HG03521 (cell line): ENCODE measurements around the gene ATXN7L3.

Source experiments
- ATAC-seq: cut with Tn5 transposase; IDR thresholded peaks from one replicate; pipeline ENCODE4 v1.9.1; 2021; ENCODE audit warnings: mild to moderate bottlenecking, moderate library complexity; ENCODE audit not compliant: unreplicated experiment

The ATXN7L3 gene

GRCh38 chr17:44202756-44203155 lies 3.1 kb upstream of the ATXN7L3 start:
- no peak for ATAC-seq

DNA sequence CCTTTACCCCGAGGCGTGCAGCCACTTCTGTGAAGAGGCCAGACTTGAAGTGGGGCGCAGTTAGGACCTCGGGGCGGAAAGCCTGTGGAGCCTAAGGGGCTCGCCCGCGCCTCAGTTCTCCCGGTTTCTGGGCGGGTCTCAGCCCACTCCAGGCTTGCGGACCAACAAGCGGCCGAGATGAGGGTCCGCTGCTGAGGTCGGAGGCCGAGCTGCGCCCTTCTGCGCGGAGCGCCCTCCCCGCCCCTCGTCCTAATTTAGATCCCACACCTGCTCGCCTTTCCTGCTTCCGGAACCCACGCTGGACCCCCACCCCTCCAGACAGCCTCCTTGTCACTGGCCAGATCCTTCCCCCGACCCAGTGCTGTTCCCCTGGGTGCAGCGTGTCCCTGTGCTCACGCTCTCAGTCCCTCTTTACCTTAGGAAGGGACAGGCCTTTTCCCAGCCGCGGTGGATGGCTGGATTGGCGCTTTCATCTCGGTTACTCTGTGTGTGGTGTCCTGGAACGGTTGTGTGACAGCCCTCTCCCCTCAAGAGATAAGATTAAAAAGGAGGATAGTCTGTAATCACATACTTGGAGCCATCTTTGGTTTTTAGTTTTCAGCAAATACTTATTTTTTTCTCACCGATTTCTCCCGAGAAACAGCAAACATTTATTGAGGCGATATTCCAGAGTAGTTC lies 933 bp upstream of the ATXN7L3 start:
- ATAC-seq, result peak; percentile 4

- ATAC-seq, result peak; percentile 10
These were observed 747 bp downstream of the ATXN7L3 start for GRCh38 chr17:44198721-44199552.

DNA sequence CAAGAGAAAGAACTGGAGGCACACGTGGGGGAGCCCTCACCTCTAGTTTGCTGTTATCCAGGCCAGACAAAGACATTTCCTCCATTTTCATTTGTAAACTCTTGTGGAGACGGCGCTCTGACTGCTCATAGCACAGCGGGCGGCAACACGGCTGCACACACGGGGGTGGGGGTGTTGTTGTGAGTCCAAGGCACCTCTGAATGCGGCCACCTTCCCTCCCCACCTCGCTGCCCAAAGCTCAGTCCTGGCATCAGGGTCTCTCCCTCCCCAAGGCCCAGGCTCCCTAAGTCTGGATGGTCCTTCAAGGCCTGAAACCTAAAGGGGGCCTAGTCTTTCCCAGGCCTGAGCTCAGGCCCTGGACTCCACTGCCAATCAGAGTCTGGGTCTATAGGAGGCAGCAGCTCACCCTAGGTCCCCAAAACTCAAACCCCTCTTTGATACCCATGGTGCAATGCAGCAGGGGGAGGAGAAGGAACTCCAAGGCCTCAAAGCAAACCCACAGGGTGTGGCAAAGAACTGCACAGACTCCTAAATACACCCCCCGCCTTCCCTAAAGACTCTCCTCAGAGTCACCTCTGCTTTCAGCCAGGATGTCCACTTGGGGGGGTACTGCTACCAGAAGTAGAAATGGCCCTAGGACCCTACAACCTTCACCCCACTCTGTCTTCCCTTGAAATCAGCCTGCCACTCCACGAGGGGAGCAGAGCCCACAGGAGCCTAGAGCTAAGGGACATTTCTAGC lies 1.5 kb downstream of the ATXN7L3 start:
- no peak for ATAC-seq

DNA sequence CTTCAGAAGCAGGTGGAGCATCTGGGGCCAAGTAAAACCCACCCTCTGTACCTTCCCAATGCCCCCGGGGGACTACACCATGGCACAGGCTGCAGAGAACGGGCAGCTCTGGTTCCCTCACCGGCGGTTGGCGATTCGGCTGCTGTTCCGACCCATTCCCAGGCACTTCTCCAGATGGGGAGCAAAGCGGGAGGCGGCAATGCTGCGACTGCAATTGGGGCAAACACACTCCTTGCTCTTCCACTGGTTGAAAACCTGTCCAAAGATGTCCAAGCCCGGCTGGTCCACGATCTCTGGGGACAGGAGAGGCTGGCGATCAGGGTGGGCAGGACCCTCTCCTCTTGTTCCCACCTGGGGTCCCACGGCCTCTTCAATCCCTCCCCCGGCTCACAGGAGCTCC lies 2.6 kb downstream of the ATXN7L3 start:
- no peak for ATAC-seq

DNA sequence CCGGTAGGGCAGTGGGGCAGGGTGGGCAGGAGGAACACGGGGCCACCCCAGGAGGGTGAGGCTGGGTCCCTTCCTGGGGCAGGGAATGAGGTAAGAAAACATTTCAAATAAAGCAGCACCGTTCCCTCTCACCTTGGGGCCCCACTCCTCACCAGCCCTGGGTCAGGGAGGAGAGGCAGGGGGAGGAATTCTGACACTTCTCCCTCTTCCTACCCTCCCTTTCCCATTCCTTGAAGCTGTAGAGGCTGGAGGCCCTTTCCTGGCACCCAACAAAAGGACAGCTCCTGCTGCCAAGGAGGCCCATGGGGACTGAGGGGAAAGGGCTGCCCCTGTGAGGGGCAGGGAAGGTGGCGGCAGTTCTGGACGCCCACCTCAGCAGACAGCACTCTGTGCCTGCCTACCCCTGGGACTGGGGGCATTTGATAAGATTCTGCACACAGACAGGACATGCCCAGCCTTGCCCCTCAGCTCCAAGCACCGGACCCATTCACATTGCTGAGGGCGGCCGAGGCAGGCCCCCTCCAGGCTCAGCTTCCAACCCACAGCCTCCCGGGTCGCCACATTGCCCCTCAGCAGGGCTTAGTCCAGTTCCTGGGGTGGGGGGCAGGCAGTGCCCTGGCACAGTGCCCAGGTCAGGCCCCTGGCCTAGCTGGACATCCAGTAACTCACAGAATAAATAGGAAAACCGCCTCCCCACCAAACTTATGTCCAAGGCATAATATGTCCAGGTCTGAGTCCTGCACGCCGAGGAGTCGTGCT lies 6.2 kb downstream of the ATXN7L3 start:
- no peak for ATAC-seq

- ATAC-seq, result no peak
These were observed 6.9 kb downstream of the ATXN7L3 start for GRCh38 chr17:44192750-44193149.

GRCh38 chr17:44191941-44192496 lies 7.7 kb downstream of the ATXN7L3 start:
- ATAC-seq, result no peak

GRCh38 chr17:44191369-44191768 lies 8.3 kb downstream of the ATXN7L3 start:
- ATAC-seq, result no peak

DNA sequence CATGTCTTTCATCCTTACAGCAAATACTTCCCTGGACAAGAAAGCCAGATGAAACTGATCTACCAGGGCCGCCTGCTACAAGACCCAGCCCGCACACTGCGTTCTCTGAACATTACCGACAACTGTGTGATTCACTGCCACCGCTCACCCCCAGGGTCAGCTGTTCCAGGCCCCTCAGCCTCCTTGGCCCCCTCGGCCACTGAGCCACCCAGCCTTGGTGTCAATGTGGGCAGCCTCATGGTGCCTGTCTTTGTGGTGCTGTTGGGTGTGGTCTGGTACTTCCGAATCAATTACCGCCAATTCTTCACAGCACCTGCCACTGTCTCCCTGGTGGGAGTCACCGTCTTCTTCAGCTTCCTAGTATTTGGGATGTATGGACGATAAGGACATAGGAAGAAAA lies 9.2 kb downstream of the ATXN7L3 start:
- no peak for ATAC-seq

DNA sequence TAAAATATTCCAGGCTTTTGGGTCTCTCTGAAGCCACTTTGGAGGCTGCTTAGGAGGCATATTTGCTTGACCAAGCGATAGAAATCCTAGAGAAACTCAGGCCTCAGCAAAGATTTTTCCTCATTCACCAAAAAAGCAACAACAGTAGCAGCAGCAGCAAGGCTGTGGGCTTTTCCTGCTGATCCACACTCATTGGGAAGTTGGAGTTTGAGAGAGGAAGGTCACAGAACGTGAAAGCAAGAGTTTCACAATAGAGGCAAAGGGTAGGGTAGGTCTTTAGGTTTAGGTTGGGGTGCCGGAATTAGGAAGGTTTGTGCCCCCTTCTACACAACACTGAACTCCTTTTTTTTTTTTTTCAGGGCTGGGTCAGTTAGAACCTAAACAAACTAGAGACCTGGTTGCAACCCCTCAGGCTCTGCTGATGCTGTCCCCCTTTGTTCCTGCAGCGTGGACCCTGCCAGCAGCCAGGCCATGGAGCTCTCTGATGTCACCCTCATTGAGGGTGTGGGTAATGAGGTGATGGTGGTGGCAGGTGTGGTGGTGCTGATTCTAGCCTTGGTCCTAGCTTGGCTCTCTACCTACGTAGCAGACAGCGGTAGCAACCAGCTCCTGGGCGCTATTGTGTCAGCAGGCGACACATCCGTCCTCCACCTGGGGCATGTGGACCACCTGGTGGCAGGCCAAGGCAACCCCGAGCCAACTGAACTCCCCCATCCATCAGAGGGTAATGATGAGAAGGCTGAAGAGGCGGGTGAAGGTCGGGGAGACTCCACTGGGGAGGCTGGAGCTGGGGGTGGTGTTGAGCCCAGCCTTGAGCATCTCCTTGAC lies 10.9 kb downstream of the ATXN7L3 start:
- no peak for ATAC-seq

- ATAC-seq, result peak; percentile 39
These were observed 12.4 kb downstream of the ATXN7L3 start for GRCh38 chr17:44187131-44187899.

GRCh38 chr17:44186307-44187130 lies 13.2 kb downstream of the ATXN7L3 start, which contains the start of gene TMUB2:
TMUB2 (plus strand) TSS chr17:44186972; CDS start chr17:44187709, 737 bp downstream.
- ATAC-seq, result peak; percentile 85

DNA sequence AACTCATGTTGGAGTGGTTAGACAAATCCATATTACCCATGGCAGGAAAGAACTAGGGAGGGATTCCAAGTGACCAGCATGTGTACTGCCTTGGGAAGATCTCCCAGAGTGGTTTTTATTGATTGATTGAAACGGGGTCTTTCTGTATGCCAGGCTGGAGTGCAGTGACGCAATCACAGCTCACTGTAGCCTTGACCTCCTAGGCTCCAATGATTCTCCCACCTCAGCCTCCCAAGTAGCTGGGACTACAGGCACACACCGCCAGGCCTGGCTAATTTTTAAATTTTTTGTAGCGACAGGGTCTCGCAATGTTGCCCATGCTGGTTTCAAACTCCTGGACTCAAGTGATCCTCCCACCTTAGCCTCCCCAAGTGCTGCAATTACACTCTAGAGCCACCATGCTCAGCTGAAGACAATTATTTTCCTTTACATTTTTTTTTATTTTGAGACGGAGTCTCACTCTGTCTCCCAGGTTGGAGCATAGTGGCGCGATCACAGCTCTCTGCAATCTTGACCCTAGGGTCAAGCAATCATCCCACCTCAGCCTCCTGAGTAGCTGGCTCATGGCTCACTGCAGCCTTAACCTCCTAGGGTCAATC lies 15.4 kb downstream of the ATXN7L3 start:
- no peak for ATAC-seq

DNA sequence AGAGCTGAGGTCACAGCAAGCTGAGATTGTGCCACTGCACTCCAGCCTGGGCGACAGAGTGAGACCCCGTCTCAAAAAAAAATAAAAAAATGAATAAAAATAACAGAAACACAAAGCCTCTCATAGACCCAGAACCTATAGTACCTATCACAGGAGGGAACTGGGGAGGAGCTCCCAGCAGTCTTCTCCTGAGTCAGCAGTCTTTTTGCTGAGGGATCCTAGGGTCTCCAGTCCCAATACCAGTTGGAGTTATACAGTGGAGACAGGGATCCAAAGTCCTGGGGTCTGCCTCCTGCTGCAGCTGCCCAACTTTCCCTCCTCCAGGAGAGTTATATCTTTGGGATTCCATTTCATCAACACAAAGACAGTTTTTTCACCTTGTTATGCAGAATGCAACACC lies 16.7 kb downstream of the ATXN7L3 start:
- ATAC-seq, result no peak

DNA sequence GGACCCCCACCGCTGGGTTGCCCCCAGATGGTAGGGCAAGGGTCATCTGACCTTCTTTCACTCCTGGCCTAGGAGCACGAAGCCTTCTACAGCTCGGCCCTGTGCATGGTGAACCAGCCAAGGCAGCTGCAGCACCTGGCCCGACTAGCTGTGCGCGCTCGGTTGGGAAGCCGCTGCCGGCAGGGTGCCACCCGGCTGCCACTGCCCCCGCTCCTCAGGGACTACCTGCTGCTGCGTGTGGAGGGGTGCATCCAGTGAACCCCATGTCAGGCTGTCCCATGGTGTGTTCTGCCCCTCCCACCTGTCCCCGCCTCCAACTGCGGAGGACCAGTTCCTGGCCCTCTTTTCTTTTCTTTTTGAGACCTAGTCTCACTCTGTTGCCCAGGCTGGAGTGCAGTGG lies 21.6 kb downstream of the ATXN7L3 start:
- no peak for ATAC-seq

DNA sequence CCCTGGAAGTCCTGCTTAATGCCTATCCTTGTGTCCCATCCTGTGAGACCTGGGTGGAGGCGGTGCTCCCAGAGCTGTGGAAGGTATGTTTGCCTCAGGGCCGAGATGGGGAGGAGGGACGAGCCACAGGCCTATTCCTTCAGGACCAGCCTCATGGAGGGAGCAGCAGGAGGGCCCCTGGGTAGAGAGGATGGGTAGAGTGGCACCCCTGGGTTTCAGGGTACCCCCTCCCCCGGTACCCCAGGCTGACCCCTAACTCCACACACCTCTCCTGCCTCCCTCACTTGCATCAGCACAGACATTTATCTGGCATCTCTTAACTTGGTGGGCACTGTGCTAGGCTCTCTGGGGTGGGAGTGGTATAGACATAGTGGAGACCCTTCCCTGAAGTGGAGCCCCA lies 22.0 kb downstream of the ATXN7L3 start:
- no peak for ATAC-seq
